SK-N-SH treated with all-trans-retinoic acid at 6 μM for 48 hours (cell line): ENCODE measurements around the gene PAIP2.

ENCODE experiments used
- ESRRG ChIP-seq: fragments of 250-450 bp; sonication (Bioruptor Pico); IDR thresholded peaks from 2 replicates; pipeline ENCODE4 v1.6.1; 2021; ENCODE audit warnings: mild to moderate bottlenecking
- PATZ1 ChIP-seq: fragments of 250-450 bp; sonication (Bioruptor Pico); IDR thresholded peaks from 2 replicates; pipeline ENCODE4 v1.8.0; 2020; ENCODE audit warnings: mild to moderate bottlenecking, moderate library complexity, borderline replicate concordance
- TOX ChIP-seq: fragments of 250-450 bp; sonication (Bioruptor Pico); IDR thresholded peaks from 2 replicates; pipeline ENCODE4 v1.8.0; 2021; ENCODE audit warnings: mild to moderate bottlenecking, moderate library complexity, borderline replicate concordance

DNA sequence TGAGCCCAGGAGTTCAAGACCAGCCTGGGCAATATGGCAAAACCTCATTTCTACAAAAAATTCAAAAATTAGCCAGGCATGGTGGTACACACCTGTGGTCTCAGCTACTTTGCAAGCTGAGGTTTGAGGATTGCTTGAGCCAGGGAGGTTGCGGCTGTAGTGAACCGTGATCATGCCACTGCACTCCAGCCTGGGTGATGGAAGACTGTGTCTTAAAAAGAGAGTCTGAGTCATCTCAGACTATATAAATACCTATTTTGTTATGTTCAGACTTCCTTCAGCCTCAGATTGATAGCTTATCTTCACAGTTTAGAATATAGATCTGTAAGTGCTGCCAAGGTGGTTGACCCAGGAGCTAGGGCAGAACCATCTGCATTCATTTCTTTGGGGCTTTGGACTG is 1.6 kb upstream of the PAIP2 start:
- no peak for TF ChIP-seq TOX (CRISPR knock-in tag)
- no peak for TF ChIP-seq PATZ1
- TF ChIP-seq ESRRG (CRISPR knock-in tag) = no peak
